Left ventricle myocardium inferior (tissue), 1 donor: ENCODE measurements around the gene TBC1D5. TPM values are rescaled to one million over a fixed set of nuclear protein-coding genes. Genes with fewer than 3 reads are reported as not detected.

ENCODE experiments used
- DNase-seq: peaks from one replicate; pipeline ENCODE4 v3.0.0-alpha.2; 2020
- H3K27ac ChIP-seq: fragments of 200-600 bp; replicated peaks from 2 replicates; pipeline ENCODE4 v1.8.0; 2021
- H3K27me3 ChIP-seq: fragments of 200-600 bp; 2 replicates; pipeline ENCODE4 v1.8.0; 2021; ENCODE audit warnings: low read depth
- H3K36me3 ChIP-seq: fragments of 200-600 bp; 2 replicates; pipeline ENCODE4 v1.8.0; 2021
- H3K4me1 ChIP-seq: fragments of 200-600 bp; 2 replicates; pipeline ENCODE4 v1.8.0; 2021
- H3K4me3 ChIP-seq: fragments of 200-600 bp; 2 replicates; pipeline ENCODE4 v1.8.0; 2021; ENCODE audit warnings: mild to moderate bottlenecking, moderate library complexity
- H3K9me3 ChIP-seq: fragments of 200-600 bp; replicated peaks from 2 replicates; pipeline ENCODE4 v1.8.0; 2021
- intact Hi-C: fragments of 100-400 bp; cut with micrococcal nuclease; formaldehyde crosslinking; loops from one replicate; pipeline ENCODE4 v1.11.0; 2022
- total RNA-seq: library from RNA; stranded (reverse); fragmentation: NEBNext Ultra II Directional; extraction: Animal tissue kit (Norgen Biotek cat#: 25700); gene quantifications from one replicate; pipeline ENCODE4 v1.2.1, GENCODE V29; 2021
- TF ChIP-seq, protein P1 (sequence below): fragments of 200-600 bp; IDR thresholded peaks from 2 replicates; pipeline ENCODE4 v1.8.0; 2021; ENCODE audit warnings: antibody characterized with exemption, mild to moderate bottlenecking, borderline replicate concordance
- donor health status: DM: no; HTN: yes; CAD: no; lungs with severe emphysema.

Gene TBC1D5
- total RNA-seq, 1 donor from 2014 or later, result 26.9 TPM

DNA sequence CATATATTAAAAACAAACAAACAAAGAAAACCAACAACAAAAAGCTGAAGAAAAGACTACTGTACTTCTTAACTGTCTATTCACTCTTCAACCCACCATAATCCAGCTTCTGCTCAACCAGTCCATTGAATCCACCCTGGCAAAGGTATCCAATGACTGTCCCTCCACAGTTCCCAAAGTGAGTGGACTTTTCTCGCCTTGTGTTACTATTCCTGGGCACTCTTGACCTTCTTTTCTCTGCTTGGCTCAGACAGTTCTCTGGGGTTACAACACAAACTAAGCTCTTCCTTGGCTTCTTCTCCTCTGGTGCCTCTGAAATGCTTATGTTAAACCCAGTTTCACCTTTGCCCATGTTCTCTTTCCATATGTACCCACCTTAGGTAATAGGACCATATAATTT is 437.5 kb downstream of the TBC1D5 start:
- Histone ChIP-seq H3K9me3 (no peaks in the 10 kb centered on the region), H3K4me1 (peaks cover 22% of the 10 kb centered on the region), H3K27ac (no peak overlapping the region), H3K27me3 (no peaks in the 10 kb centered on the region), H3K36me3 (no peaks in the 10 kb centered on the region), H3K4me3 (no peak overlapping the region)
- DNase-seq, result no peak
- intact Hi-C loops, result no loop called here
- TF ChIP-seq, protein P1, sequence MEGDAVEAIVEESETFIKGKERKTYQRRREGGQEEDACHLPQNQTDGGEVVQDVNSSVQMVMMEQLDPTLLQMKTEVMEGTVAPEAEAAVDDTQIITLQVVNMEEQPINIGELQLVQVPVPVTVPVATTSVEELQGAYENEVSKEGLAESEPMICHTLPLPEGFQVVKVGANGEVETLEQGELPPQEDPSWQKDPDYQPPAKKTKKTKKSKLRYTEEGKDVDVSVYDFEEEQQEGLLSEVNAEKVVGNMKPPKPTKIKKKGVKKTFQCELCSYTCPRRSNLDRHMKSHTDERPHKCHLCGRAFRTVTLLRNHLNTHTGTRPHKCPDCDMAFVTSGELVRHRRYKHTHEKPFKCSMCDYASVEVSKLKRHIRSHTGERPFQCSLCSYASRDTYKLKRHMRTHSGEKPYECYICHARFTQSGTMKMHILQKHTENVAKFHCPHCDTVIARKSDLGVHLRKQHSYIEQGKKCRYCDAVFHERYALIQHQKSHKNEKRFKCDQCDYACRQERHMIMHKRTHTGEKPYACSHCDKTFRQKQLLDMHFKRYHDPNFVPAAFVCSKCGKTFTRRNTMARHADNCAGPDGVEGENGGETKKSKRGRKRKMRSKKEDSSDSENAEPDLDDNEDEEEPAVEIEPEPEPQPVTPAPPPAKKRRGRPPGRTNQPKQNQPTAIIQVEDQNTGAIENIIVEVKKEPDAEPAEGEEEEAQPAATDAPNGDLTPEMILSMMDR, result no peak

DNA sequence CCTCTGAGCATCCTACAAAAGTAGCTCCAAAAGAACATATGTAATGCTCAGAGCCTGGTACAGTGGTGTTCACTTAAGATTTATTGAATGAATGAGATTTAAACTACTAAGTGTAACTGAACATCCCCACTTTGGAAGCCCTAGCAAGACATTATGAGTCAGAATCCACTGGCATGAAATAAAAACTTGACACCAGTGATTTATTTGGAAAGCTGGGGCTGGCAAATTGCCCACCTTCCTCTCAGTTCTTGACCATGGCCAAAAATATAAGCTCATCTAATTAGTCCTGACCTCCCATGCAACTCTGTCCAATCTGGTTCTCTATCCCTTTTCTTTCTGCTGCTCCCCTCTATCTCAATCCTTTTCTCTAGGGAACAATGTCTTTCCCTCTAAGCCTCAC is 439.7 kb downstream of the TBC1D5 start:
- Histone ChIP-seq H3K36me3 (no peaks in the 10 kb centered on the region), H3K9me3 (no peaks in the 10 kb centered on the region), H3K27me3 (no peaks in the 10 kb centered on the region), H3K27ac (no peak overlapping the region), H3K4me1 (peaks cover 22% of the 10 kb centered on the region), H3K4me3 (no peak overlapping the region)
- DNase-seq, result peak; percentile 25
- TF ChIP-seq, protein P1, result no peak
- intact Hi-C loops, result no loop called here

DNA sequence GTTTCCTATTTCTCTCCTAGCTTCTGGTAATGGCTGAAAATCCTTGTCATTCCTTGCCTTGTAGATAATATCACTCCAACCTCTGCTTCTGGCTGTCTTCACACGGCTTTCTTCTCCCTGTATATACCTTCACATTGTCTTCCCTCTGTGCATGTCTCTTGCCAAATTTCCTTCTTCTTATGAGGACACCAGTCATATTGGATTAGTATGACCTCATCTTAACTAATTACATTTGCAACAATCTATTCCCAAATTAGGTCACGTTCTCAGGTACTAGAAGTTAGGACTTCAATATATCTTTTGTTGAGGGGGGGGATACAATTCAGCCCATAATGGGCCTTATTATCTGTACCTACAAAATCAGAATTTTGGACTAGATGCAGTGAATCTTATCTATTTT is 440.3 kb downstream of the TBC1D5 start:
- DNase-seq, result no peak
- H3K27ac ChIP-seq, result no peak overlapping the region

DNA sequence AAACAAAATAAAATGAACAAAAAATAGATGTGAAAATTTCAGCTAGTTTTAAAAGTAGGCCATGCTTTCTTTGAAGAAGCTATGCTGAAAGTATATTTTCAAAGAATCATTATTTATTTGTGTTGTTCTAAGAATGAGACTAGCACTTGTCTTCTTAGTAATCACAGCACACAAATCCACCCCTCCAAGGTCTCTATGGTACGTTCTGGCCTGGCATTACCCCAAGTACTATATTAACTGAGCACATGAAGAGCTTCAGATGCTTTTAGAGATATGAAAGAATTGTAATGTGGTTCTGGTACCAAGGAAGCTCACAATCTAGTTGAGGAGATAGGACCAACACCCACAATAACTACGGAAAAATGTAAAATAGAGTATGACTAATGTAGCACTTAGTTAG is 441.2 kb downstream of the TBC1D5 start:
- no peaks in the 10 kb centered on the region for H3K9me3 ChIP-seq
- DNase-seq, result no peak
- H3K27ac ChIP-seq, result no peak overlapping the region
- H3K27me3 ChIP-seq, result no peaks in the 10 kb centered on the region
- no peaks in the 10 kb centered on the region for H3K36me3 ChIP-seq
- H3K4me3 ChIP-seq, result no peak overlapping the region
- TF ChIP-seq, protein P1, result no peak
- intact Hi-C loops, result no loop called here
- H3K4me1 ChIP-seq, result peaks cover 22% of the 10 kb centered on the region

More for the DNA sequence above, 440.3 kb downstream of the TBC1D5 start:
- H3K27me3 ChIP-seq, result no peaks in the 10 kb centered on the region
- TF ChIP-seq, protein P1, result no peak
- H3K36me3 ChIP-seq, result no peaks in the 10 kb centered on the region
- H3K9me3 ChIP-seq, result no peaks in the 10 kb centered on the region
- H3K4me3 ChIP-seq, result no peak overlapping the region
- intact Hi-C loops, result no loop called here
- H3K4me1 ChIP-seq, result peaks cover 22% of the 10 kb centered on the region

DNA sequence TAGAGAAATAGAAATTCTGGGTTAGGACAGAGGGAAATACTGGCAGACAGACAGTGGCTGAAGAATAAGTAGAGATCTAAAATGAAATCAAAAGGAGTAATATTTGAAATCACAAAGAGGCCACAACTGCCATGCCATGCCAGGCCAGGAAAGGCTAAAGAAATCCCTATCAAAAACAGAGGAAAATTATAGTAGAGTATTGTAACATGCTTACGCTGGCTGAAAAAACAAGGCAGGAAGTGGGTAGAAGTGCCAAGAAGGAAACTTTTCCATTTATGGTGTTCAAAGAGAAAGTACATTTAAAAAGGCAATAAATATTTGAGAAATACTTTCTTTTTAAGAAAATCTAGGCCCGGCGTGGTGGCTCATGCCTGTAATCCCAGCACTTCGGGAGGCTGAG is 442.0 kb downstream of the TBC1D5 start:
- TF ChIP-seq, protein P1, result no peak
- Histone ChIP-seq H3K27me3 (no peaks in the 10 kb centered on the region), H3K27ac (no peak overlapping the region), H3K9me3 (no peaks in the 10 kb centered on the region), H3K4me1 (peaks cover 22% of the 10 kb centered on the region), H3K4me3 (no peak overlapping the region), H3K36me3 (no peaks in the 10 kb centered on the region)
- no peak for DNase-seq
- intact Hi-C loops, result no loop called here

DNA sequence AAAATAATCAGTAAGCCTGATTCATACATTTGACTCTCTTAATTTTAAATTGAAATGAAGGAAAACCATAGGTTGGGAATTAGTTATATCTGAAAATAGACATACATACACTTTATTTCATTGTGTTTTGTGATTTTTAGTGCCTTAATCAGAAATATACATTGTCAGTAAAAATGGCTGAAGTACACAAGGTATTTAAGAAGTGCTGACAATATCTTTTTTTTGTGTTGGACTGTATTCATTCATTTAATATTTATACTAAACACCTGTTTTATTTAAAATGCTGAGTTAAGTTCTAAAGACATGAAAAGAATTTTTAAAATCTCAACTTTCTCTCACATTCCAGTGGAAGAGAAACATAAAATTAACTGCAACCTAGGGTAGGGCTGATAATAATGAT is 444.4 kb downstream of the TBC1D5 start:
- no peak for DNase-seq
- no peak overlapping the region for H3K27ac ChIP-seq

More for the DNA sequence above, 444.4 kb downstream of the TBC1D5 start:
- Histone ChIP-seq H3K4me3 (no peak overlapping the region), H3K27me3 (no peaks in the 10 kb centered on the region), H3K9me3 (no peaks in the 10 kb centered on the region), H3K36me3 (no peaks in the 10 kb centered on the region), H3K4me1 (peaks cover 21% of the 10 kb centered on the region)
- intact Hi-C loops, result no loop called here
- TF ChIP-seq, protein P1, result no peak
